ENCODE data around the gene NOTUM.

Gene NOTUM

GRCh38 chr17:81934850-81935708, 25.9 kb downstream of the NOTUM start:
- no peak for DNase-seq

DNA sequence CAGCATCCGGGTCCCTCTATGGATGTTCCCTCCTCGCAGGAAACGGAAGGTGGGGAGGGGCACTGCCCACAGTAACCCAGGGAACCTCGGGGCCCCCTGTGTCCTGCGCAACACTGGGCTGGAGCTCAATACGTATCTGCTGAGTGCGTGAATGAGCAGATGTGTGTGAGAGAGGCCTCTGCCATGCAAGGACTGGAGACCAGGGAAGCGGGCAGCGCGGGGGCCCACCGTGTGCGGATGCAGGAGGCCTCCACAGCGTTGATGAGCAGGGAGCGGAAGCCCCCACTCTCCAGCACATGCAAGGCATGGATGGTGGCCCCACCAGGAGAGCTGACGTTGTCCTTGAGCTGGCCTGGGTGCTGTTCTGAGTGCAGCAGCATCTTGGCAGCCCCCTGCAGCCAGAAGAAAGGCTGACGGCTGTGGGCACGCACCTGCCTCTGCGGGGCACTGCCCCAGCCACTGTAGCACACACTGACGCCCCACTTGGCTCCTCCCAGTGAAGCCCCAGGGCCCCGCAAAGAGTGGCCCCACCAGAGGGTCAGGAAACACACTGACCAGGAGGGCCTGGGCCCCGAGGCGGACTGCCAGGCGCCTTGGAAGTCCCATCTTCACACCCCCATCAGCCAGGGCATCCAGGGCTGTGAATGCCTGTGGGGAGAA, 26.8 kb downstream of the NOTUM start:
- DNase-seq: no peak

GRCh38 chr17:81933178-81933699, 27.7 kb downstream of the NOTUM start:
- no peak for DNase-seq

GRCh38 chr17:81932333-81932983, 28.5 kb downstream of the NOTUM start:
- DNase-seq: no peak

GRCh38 chr17:81931557-81932332, 29.2 kb downstream of the NOTUM start:
- DNase-seq: no peak

- no peak for DNase-seq
These were observed 29.8 kb downstream of the NOTUM start for GRCh38 chr17:81931189-81931556.

DNA sequence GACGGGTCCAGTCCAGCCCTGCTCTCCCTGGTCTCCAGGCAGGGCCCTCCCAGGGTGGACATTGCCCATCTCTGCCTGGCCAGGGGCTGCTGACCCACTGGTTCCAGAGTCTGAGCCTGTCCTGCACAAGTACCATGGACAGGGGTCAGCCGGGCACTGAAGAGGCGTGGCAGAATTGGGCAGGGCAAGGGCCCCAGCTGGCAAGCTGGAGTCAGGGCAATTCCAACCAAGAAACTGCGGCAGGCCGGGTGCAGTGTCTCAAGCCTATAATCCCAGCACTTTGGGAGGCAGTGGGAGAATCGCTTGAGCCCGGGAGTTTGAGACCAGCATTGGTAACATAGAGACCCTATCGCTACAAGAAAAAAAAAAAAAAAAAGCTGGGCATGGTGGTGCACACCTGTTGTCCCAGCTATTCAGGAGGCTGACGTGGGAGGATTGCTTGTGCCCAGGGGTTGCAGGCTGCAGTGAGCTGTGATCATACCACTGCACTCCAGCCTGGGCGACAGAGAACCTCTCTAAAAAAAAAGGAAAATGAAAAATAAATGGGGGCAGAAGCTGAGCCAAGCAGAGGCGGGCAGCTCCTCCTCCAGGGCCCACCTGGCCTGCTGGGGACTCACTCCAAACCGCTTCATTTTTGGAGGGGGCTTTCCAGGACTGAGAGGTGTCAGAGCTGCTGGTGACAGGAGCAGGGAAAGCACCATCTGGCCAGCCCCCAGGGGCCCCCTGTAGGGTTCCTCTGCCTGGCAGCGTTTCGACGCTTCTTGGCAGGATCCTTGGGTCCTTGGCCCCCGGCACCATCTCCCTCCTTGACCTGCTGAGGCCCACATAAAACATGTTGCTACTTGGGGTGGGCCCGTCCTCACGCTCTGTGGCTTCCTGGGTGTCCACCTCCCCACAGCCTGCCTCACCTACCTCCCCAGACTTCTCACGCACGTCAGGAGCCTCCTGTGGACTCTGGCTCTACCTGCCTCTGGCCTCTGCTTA, 30.6 kb downstream of the NOTUM start:
- no peak for DNase-seq

DNA sequence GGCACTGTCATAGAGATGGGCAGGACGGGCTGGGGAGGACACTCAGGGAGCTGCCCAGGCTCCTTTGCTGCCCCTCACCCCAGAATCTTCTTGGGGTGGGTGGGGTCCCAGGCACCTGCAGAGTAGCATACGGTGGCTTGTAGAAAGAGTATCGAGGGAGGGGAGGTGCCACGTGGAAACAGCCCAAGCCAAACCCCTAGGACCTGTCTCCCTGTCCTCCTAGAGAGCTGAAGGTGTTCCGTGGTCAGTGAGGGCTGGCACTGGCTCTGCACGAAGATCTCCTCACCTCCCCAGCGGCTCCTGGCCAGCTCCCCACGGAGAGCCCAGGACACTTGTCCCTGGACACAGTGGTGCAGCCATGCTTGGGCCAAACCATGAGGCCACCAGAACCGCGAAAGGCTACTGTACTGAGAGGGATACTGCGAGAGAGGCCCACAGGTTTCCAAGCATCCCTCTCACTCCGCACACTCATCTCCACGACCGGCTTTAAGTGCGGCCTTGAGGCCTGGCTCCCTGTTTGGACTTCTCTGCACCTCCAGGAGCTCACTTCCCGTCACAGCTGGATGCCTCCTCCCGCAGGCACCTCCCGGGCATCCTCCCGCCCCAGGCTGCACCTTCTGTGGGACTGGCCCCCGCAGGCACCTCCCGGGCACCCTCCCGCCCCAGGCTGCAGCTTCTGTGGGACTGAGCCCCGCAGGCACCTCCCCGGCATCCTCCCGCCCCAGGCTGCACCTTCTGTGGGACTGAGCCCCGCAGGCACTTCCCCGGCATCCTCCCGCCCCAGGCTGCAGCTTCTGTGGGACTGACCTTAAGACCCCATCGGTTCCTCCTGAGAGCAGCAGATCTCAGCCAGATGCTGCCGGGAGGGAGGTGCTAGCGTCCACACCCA, 31.5 kb downstream of the NOTUM start:
- DNase-seq: no peak

GRCh38 chr17:81928544-81929252, 32.3 kb downstream of the NOTUM start:
- no peak for DNase-seq

- peak; percentile 81 for DNase-seq
These were observed 33.1 kb downstream of the NOTUM start, which contains the start of gene MAFG for GRCh38 chr17:81927653-81928543. TSS of gene MAFG (minus strand) at chr17:81927735. CDS start at chr17:81923185, 4,550 bp downstream.

GRCh38 chr17:81927152-81927652, 33.8 kb downstream of the NOTUM start:
- DNase-seq: peak; percentile 29

GRCh38 chr17:81926451-81927151, 34.4 kb downstream of the NOTUM start:
- DNase-seq: peak; percentile 56

- no peak for DNase-seq
These were observed 35.0 kb downstream of the NOTUM start for GRCh38 chr17:81925860-81926450.

GRCh38 chr17:81924557-81925532, 36.1 kb downstream of the NOTUM start:
- no peak for DNase-seq

DNA sequence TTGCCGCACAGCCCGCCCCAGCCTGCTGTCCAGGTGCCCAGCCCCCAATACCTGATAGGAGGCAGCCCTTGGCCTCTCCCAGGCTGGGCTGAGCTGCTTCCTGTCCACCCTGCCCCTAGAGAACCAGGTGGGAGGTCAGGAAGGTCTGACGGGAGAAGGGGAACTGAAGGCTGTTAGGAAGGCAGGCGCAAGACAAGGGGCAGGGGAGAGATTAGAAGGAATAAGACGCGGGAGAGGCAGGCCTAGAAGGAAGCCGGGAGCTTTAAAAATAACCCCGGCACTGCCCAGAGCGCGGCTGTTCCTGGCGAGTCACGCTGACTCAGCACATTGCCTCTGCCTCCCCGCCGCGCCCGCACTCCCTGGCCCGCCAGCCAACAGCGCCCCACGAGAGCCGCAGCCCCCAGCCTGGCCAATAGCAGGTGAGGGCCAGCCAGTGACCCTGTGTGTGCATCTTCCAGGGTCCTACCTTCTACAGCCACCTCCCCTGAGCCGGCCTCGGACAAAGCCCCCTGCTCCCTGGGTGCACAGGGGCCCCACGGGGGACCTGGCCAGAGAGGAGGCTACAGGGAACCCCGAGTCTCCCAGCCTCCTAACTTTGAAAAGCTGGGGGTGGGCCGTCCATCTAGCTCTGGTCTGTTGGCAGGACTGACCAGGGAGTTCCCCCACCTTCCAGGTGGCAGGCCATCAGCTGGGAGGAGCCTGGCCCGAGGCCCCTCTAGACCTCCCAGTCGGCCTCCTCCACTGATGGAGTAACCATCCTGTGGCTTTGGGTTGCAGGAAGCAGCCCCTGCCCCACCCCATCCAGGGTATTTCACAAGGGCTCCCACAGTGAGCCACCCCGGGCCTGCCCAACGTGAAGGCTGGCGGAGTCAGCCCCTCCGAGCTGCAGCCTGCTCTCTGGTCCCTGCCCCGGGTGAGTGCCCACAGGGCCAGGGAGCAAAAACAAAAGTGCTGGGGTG, 37.4 kb downstream of the NOTUM start:
- DNase-seq: no peak
